Astrocyte of the spinal cord (primary cell): ENCODE measurements around the gene ANKRD33.

ENCODE experiments used
- DNase-seq: peaks from one replicate; pipeline ENCODE4 v3.0.0; 2011; ENCODE audit warnings: low read depth, low spot score
- H3K4me3 ChIP-seq: 2 replicates; pipeline ENCODE4 v1.5.1; 2011; ENCODE audit warnings: low read depth, mild to moderate bottlenecking, low read length, moderate library complexity
- in situ Hi-C: cut with HindIII; loops from 2 replicates; pipeline ENCODE4 v1.10.0; 2017; ENCODE audit warnings: low sequenced_read_pairs
- TF ChIP-seq, protein P1 (sequence below): IDR thresholded peaks from 2 replicates; pipeline ENCODE4 v1.5.1; 2012; ENCODE audit warnings: low read depth, mild to moderate bottlenecking, low read length, inconsistent platforms

Gene ANKRD33, protein sequence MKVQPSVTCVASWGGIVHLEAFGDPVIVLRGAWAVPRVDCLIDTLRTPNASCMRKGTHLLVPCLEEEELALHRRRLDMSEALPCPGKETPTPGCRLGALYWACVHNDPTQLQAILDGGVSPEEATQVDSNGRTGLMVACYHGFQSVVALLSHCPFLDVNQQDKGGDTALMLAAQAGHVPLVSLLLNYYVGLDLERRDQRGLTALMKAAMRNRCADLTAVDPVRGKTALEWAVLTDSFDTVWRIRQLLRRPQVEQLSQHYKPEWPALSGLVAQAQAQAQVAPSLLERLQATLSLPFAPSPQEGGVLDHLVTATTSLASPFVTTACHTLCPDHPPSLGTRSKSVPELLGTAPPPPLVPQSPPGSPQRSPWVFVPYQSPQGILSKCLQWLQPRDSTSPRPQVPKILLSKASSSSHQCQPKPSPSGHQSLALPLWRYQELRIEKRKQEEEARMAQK

GRCh38 chr12:51887476-51888315, at the start of gene ANKRD33:
TSS of gene ANKRD33 (plus strand) at chr12:51888103. CDS start at chr12:51888187, 84 bp downstream.
- H3K4me3 ChIP-seq: no peak within 1 kb of the TSS

GRCh38 chr12:51838762-51839161, 49.1 kb upstream of the ANKRD33 start:
- in situ Hi-C loops: no loop called here
- TF ChIP-seq, protein P1, sequence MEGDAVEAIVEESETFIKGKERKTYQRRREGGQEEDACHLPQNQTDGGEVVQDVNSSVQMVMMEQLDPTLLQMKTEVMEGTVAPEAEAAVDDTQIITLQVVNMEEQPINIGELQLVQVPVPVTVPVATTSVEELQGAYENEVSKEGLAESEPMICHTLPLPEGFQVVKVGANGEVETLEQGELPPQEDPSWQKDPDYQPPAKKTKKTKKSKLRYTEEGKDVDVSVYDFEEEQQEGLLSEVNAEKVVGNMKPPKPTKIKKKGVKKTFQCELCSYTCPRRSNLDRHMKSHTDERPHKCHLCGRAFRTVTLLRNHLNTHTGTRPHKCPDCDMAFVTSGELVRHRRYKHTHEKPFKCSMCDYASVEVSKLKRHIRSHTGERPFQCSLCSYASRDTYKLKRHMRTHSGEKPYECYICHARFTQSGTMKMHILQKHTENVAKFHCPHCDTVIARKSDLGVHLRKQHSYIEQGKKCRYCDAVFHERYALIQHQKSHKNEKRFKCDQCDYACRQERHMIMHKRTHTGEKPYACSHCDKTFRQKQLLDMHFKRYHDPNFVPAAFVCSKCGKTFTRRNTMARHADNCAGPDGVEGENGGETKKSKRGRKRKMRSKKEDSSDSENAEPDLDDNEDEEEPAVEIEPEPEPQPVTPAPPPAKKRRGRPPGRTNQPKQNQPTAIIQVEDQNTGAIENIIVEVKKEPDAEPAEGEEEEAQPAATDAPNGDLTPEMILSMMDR: no peak
- no peak overlapping the region for H3K4me3 ChIP-seq
- no peak for DNase-seq

More at GRCh38 chr12:51887476-51888315, at the start of gene ANKRD33:
- TF ChIP-seq, protein P1: no peak
- no peak for DNase-seq
- in situ Hi-C loops: no loop called here

DNA sequence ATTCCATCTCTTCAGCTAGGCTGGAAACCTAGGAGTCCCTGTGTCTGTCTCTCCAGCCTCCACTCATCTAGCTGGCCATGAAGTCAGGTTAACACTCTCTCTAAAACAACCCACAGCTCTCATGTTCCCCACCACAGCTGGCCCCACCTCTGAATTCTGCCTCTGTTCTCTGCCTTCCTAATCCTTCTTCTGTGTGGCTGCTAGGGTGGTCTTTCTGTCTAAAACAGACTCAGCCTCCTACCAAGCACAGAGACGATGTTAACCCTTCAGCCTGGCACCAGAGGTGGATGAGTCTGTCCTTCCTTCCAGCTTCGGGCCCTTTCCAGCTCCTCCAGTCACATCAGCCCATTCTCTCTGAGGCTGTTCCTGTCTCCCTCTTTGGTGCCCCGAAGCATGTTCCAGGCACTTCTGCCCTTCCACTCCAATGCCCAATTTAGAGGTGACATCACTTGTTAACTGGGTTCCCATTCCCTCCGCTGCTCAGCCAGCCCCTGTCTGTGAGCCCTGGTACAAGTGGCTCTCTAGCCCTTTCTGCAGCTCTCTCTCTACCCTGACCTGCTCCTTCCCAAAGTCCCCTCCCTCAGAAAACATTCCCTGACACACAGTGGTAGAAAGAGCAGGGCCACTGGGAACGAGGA, 48.5 kb upstream of the ANKRD33 start:
- TF ChIP-seq, protein P1: no peak
- in situ Hi-C loops: no loop called here
- H3K4me3 ChIP-seq: no peak overlapping the region
- no peak for DNase-seq

DNA sequence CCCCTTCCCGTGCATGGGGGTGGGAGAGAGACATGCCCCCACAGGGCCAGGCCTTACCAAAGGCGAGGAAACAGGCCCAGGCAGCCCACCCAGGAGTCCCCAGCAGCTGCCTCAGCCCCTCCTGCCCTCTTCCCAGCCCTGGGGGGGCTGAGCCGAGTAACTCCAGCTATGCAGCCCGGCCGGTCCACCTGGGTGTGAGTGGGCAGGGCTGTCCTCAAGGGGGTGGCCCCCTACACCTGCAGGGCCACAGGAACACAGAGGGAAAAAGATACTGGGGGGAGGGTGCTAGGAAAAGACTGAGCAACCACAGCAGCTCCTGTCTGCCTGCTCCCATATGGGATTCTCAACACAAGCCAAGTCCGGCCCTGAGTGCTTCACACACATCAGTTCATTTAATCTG, 46.9 kb upstream of the ANKRD33 start:
- TF ChIP-seq, protein P1: no peak
- no peak overlapping the region for H3K4me3 ChIP-seq
- in situ Hi-C loops: no loop called here
- no peak for DNase-seq

DNA sequence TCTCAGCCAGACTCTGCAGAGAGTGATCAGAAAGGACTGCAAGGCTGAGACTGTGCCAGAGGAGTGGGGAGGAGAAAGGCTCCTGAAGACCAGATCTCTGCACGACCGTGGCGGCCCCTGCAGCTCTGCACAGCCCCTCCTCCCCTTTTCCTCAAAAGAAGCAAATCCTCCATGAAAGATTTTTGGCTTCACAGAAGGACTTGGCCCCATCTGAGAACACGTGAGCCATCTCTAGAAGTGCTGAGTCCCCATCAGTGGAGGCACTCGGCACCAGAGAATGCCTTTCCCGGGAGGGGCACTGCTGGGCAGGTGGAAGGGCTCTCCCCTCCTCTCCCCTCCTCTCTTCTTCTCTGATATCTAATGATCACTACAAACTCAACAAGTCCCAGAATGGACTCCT, 46.2 kb upstream of the ANKRD33 start:
- TF ChIP-seq, protein P1: no peak
- in situ Hi-C loops: no loop called here
- no peak for DNase-seq
- no peak overlapping the region for H3K4me3 ChIP-seq

DNA sequence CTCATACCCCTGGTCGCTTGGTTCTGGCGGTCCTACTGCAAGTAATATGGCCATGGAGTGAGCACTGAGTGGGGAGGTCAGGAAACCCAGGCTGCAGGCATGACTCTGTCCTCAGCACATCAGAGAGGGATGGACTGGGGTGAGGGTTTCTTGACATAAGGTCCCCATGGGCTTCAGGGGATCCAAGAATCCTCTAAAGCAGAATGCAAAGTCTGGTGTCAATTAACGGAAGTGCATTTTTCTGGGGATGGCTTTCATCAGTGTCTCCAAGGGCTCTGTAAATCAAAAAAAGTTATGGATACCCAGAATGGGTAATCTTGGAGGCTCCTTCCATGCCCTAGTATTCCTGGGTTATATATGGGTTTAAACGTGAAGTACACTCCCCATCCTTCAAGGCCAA, 43.0 kb upstream of the ANKRD33 start:
- H3K4me3 ChIP-seq: no peak overlapping the region
- TF ChIP-seq, protein P1: no peak
- no peak for DNase-seq
- in situ Hi-C loops: no loop called here
